ENCODE measurements around the gene SLC28A1. TPM values are rescaled to one million over a fixed set of nuclear protein-coding genes. Genes with fewer than 3 reads are reported as not detected.

Gene SLC28A1
- total RNA-seq, 1 experiment from 2014 or later, result 0.13 TPM

DNA sequence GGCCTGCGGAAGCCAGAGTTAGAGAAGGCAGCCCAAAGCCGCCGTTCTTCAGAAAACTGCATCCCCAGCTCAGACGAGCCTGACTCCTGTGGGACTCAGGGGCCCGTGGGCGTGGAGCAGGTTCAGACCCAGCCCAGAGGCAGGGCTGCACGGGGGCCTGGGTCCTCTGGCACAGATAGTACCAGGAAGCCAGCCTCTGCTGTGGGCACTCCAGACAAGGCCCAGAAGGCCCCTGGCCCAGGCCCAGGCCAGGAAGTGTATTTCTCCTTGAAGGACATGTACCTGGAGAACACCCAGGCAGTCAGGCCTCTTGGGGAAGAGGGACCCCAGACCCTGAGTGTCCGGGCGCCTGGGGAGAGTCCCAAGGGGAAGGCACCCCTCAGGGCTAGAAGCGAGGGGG lies 44.2 kb upstream of the SLC28A1 start:
- Mint-ChIP-seq H3K27ac (no peak overlapping the region), H3K27me3 (ENCODE audit: low read depth) (no peaks in the 10 kb centered on the region)
- no peak overlapping the region for H3K56ac ChIP-seq (ENCODE audit: insufficient read length, low read depth, low read length)

More for the DNA sequence above, 44.2 kb upstream of the SLC28A1 start:
- H4K8ac ChIP-seq (replicated peaks; ENCODE audit: insufficient read length, low read depth, low read length), result no peak overlapping the region
- no peak overlapping the region for H2AK5ac ChIP-seq (ENCODE audit: insufficient read length, low read length)
- peaks cover 3% of the 10 kb centered on the region for H3K79me1 ChIP-seq (ENCODE audit: insufficient read depth, low read depth, low read length, poor library complexity, severe bottlenecking)
- no peak overlapping the region for H2BK12ac ChIP-seq (ENCODE audit: insufficient read length, low read depth, low read length)
- H3K9me3 Mint-ChIP-seq, result no peaks in the 10 kb centered on the region; a peak in 1 of 5 replicates
- no peak overlapping the region for H3K4me3 Mint-ChIP-seq
- H2BK15ac ChIP-seq (ENCODE audit: low read depth, low read length), result no peak overlapping the region
- H3K9me3 ChIP-seq (ENCODE audit: control insufficient read depth, low read depth, low read length), result no peaks in the 10 kb centered on the region
- no peak overlapping the region for H2BK20ac ChIP-seq (ENCODE audit: low read depth, low read length, poor library complexity, severe bottlenecking)
- H3K36me3 Mint-ChIP-seq (ENCODE audit: insufficient read depth in 1 of 3, low read depth in 3 of 3), result peaks cover 0 to 19% (median 2%) of the 10 kb centered on the region in 3 experiments; a peak in 4 of 7 replicates
- no peak overlapping the region for H3K18ac ChIP-seq (ENCODE audit: insufficient read length, low read depth, low read length)
- H3K23ac ChIP-seq (ENCODE audit: insufficient read length, low read depth, low read length), result no peak overlapping the region
- no peak overlapping the region for H3T11ph ChIP-seq (ENCODE audit: low read length)
- no peak overlapping the region for H3K27ac ChIP-seq (ENCODE audit: insufficient read length, low read depth, low read length)
- H2BK5ac ChIP-seq (ENCODE audit: insufficient read length, low read length), result no peak overlapping the region
- no peak overlapping the region for H3K14ac ChIP-seq (ENCODE audit: insufficient read depth, low read length)
- no peak overlapping the region for H3K9ac ChIP-seq (ENCODE audit: extremely low read depth, insufficient read length, low read length)
- H3K27me3 ChIP-seq (ENCODE audit: insufficient read depth, low read length), result no peaks in the 10 kb centered on the region
- H3K4me1 Mint-ChIP-seq, result peaks cover 5% of the 10 kb centered on the region in 2 experiments; a peak in 2 of 4 replicates
- H3K79me2 ChIP-seq (ENCODE audit: insufficient read depth, low read length), result no peaks in the 10 kb centered on the region
- H2BK120ac ChIP-seq (ENCODE audit: low read depth, low read length, poor library complexity, severe bottlenecking), result no peak overlapping the region
- H4K91ac ChIP-seq (ENCODE audit: insufficient read length, low read depth, low read length), result no peak overlapping the region
- no peak overlapping the region for H2AFZ ChIP-seq (ENCODE audit: low read length)
- no peaks in the 10 kb centered on the region for H3K4me1 ChIP-seq (ENCODE audit: insufficient read depth, low read length)
- no peaks in the 10 kb centered on the region for H4K20me1 ChIP-seq (ENCODE audit: control insufficient read depth, insufficient read depth, insufficient read length)
- TF ChIP-seq, protein P1, sequence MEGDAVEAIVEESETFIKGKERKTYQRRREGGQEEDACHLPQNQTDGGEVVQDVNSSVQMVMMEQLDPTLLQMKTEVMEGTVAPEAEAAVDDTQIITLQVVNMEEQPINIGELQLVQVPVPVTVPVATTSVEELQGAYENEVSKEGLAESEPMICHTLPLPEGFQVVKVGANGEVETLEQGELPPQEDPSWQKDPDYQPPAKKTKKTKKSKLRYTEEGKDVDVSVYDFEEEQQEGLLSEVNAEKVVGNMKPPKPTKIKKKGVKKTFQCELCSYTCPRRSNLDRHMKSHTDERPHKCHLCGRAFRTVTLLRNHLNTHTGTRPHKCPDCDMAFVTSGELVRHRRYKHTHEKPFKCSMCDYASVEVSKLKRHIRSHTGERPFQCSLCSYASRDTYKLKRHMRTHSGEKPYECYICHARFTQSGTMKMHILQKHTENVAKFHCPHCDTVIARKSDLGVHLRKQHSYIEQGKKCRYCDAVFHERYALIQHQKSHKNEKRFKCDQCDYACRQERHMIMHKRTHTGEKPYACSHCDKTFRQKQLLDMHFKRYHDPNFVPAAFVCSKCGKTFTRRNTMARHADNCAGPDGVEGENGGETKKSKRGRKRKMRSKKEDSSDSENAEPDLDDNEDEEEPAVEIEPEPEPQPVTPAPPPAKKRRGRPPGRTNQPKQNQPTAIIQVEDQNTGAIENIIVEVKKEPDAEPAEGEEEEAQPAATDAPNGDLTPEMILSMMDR (conservative IDR thresholded peaks at IDR 0.05), result no peak
- no peak for DNase-seq
- H4K5ac ChIP-seq (ENCODE audit: insufficient read length, low read depth, low read length), result no peak overlapping the region
- H3K23me2 ChIP-seq (ENCODE audit: insufficient read length, low read depth, low read length, poor library complexity, severe bottlenecking), result no peaks in the 10 kb centered on the region
- no peak overlapping the region for H3K4ac ChIP-seq (ENCODE audit: low read depth, low read length)
- H3K4me2 ChIP-seq (ENCODE audit: insufficient read depth, insufficient read length, low read length), result no peak overlapping the region
- WGBS (ENCODE audit: extremely low coverage, insufficient read length, low lambda C conversion rate), result no CpG with 5 or more reads among the region's 10 CpGs

All from H9 (cell line).